Embryonic facial prominence (tissue), 1 donor: ENCODE results near the gene NET1.
"Not testable (repeated sequence)": the region's sequence is repeated elsewhere in the genome, so short reads cannot be mapped to it uniquely, and the experiment has no call there.

Source experiments
- DNase-seq: peaks from one replicate; pipeline ENCODE4 v3.0.0-alpha.2; 2016; ENCODE audit errors: extremely low spot score

The NET1 gene

DNA sequence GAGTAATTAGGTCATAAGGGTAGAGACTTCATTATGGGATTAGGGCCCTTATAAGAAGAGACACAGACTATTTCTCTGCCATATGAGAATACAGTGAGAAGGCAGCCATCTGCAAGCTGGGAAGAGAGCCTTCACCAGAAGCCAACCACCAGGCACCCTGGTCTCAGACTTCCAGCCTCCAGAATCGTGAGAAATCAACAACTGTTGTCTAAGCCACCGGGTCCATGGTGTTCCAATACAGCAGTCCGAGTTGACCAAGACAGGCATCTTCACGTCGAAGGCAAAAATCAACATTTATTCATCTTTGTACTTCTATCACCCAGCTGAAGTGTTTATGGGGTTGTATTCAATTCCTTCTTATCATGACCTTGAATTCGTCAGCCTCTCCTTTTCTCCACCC is 13.0 kb upstream of the NET1 start:
- DNase-seq: no peak

DNA sequence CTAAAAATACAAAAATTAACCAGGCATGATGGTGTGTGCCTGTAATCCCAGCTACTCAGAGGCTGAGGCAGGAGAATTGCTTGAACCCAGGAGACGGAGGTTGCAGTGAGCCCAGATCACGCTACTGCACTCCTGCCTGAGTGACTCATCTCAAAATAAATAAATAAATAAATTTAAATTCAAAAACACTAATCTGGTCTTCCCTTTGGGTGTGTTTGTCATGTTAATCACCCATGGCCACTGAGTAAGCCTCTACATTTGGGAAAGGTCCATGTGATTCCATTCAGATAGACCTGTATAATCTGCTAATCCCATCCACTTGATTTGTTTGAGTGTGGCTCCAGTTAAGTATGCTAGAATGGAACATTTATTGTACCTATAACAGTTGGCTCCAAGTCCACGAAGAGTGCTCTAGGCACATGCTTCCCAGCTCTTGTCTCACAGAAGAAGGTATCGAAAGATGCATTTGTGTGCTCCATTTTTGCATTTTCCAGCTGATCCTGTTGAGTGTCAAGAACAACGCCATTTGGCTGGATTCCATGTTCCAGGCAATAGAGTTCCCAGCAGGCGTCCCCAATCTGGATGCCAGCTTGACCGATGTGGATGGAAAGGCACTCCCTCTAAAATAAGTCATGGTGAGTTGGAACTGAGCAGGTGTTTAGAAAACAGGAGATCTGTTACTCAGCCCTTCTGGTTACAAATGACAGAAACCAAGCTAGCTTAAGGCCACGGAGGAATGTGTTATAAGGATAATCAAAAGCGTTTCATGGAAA is 11.7 kb upstream of the NET1 start:
- DNase-seq: no peak

DNA sequence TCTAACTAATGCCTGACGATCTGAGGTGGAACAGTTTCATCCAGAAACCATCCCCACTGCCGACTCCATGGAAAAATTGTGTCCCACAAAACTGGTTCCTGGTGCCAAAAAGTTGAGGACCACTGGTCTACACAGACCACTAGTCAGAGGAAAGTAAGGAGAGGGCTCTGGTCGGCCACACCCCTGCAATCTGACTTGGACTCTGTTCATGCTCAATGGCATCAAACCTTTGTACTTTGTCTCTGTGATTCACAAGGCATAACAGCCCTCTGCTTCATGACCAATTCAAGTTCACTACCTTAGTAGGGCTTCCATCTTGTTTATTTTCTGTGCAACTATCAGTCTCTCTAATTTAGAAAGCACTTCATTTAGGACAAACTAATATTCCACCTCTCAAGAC is 9.6 kb upstream of the NET1 start:
- no peak for DNase-seq

GRCh38 chr10:5404208-5405041 is 7.9 kb upstream of the NET1 start, which contains the start of gene TUBAL3:
Gene TUBAL3 (minus strand): TSS chr10:5404828. CDS start chr10:5404792, 36 bp downstream.
- DNase-seq: no peak

- no peak for DNase-seq
These were observed 5.4 kb upstream of the NET1 start for GRCh38 chr10:5406918-5407317.

DNA sequence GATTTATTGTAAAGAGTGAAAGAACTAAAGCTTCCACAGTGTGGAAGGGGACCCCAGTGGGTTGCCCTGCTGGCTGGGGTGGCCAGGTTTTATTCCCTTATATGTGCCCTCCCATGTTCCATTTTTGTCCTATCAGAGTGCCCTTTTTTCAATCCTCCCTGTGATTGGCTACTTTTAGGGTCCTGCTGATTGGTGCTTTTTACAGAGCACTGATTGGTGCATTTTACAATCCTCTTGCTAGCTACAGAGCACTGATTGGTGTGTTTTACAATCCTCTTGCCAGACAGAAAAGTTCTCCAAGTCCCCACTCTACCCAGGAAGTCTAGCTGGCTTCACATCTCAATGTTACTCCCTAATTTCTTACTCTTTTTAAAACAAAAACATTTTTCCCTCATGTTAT is 1.6 kb upstream of the NET1 start:
- not testable (repeated sequence) for DNase-seq

DNA sequence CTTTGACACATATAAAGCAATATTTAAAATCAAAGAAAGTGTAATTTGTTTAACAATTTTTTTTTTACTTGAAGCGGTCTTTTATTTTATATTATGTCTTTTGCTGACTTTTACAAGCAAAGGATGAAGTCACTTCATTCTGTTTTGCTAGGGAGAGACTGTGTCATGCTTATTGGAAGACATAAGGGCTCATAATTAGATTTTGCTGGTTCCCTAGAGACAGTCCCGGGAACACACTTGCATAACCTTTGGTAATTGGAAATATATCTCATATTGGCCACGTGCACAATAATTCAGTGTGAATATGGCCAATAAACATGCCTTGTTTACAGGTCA is 448 bp upstream of the NET1 start:
- DNase-seq: no peak

GRCh38 chr10:5413012-5413938 is 918 bp downstream of the NET1 start:
- DNase-seq: no peak

DNA sequence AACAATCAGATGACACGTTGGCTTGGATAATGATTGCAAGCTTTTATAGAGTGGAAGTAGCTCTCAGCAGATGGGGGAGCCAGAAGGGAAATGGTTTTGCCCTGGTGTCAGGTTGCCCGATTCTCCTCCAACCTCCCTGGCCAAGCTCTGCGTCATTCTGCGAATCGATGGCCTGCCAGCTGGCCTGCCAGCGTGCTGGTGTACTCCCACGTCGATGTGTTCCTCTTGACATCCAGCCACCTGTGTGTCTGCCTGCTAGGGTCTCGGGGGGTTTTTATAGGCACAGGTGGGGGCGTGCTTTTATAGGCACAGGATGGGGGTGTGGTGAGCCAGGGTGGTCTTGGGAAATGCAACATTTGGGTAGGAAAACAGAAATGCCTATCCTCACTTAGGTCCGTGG is 4.6 kb downstream of the NET1 start:
- no peak for DNase-seq

DNA sequence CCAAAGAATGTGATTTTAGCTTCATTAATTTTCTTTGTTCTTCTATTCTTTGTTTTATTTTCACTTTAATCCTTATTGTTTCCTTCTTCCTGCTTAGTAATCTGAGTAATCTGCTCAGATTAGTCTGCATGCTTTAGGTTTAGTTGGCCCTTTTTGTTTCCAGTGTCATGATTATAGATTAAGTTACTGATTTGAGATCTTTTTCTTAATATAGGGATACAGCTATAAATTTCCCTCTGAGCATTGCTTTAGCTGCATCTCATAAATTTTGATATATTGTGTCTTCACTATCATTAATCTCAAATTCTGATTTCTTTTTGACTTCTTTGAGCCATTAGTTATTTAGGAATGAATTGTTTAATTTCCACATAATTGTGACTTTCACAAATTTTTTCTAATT is 6.2 kb downstream of the NET1 start:
- no peak for DNase-seq

DNA sequence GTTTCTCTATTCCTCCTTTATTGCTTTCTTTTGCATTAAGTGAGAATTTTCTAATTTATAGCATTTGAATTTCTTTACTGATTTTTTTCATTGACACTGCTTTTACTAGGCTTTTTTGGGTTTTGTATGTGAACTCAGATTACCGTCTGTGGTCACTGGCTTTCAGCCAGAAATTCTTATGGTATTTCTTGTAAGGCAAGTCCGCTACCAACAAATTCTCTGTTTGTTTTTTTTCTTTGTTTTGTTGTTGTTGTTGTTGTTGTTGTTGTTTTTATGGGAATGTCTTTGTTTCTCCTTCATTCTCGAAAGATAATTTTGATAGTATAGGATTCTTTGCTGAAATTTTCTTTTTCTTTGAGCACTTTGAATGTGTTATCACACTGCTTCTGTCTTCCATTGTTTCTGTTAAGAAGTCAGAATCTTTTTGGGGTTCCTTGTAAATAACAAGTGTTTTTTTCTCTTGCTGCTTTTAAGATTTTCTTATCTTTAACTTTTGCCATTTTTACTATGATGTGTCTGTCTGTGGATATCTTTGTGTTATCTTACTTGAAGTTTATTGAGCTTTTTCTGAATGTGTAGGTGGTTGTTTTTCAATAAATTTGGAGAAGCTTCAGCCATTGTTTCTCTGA is 7.2 kb downstream of the NET1 start:
- no peak for DNase-seq

GRCh38 chr10:5423771-5424170 is 11.4 kb downstream of the NET1 start:
- DNase-seq: no peak

DNA sequence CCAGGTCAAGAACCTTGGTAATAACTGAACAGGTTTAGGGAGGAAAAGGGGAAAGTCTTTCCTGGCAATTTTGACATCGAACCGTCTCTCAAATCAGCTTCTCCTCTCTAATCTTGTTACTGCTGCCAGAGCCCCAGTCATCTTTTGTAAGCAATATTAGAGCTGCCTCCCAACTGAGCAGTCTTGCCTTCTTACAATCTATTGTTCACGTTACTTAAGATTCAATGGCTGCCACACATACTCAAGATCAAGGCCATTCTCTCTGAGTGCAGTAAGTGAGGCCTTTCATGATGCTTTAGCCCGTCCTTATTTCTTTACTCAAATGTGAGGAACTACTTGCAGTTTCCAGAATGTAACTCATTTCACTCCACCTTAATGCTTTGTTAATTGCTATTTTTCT is 12.4 kb downstream of the NET1 start:
- no peak for DNase-seq

DNA sequence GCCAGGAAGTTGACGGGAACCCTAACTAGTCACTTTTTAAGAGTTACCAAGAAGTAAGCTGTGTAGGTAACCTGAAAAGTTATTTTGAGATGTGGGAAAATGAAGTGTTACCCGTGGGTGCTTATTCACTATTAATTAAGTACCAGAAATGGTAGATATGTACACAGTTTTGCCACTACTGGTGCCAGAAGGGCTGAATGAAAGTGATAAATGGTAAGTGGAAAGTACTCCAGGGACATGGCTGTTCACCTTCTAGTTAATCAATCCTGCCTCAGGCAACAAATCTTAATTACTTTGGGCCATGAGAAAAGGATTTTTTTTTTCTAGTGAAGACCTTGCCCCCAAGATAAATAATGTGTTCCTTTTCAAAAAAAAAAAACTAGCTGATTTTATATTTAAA is 15.8 kb downstream of the NET1 start:
- no peak for DNase-seq

DNA sequence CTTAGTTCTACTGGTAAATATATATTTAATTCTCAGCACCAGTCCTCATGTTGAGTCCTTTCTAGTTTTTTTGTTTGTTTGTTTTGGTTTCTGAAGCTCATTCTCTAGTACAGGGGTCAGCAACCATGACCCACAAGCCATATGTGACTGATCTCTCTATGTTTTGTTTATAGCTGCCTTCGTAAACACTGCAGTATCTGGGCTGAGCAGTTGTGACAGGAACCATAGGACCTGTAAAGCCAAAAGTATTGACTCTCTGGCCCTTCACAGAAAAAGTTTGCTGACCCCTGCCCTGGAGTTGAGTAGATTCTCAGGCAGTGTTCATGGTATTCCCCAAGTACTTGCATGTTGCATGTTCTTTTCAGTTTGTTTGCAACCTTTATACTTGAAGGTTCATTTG is 20.8 kb downstream of the NET1 start:
- DNase-seq: no peak

- DNase-seq: no peak
These were observed 21.8 kb downstream of the NET1 start for GRCh38 chr10:5434017-5434753.

DNA sequence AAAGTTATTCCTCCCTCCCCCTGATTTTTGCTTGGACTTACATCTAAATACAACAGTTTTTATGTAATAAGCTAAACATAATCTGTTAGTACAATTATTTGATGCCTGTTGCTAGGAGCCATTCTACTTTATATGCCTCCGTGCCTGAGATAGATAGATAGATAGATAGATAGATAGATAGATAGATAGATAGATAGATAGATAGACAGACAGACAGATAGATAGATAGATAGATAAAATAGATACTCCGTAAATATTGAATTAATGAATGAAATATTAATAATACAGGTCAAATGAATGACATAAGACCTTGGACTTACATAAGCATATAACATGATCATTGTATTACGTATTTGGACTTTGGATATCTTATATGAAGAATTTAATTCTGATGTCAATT is 23.0 kb downstream of the NET1 start:
- no peak for DNase-seq

DNA sequence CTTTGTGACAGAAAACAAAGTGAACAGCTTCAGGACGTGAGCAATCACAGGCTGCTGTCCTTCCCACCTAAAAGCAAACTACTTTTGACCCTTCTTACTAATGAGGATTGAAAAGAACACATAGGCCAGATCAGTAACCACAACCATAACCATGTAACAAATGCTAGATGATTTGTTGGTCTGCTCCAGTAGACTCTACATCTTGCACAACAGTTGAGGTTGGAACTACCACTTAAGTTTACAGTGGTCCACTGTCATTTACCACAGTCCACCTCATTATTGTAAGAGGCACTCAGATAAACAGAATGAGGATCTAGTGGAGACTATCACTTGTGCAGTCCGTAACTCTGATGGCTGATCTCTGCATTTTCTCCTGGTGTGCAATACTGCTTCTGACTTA is 27.8 kb downstream of the NET1 start:
- DNase-seq: no peak

GRCh38 chr10:5441106-5441505 is 28.7 kb downstream of the NET1 start:
- DNase-seq: no peak

- no peak for DNase-seq
These were observed 30.0 kb downstream of the NET1 start for GRCh38 chr10:5442065-5442989.
